Natural killer cell (primary cell): ENCODE measurements around the gene THAP5. TPM values are rescaled to one million over a fixed set of nuclear protein-coding genes. Genes with fewer than 3 reads are reported as not detected.
A peak's percentile ranks its signal among the peaks of the same experiment; 100 is the strongest.

Experiments
- ATAC-seq, 3 donors: fragments of 150-1000 bp in 2 of 3; fragments of 200-7000 bp in 1 of 3; cut with Tn5 transposase; 1 replicate in 1 of 3; 2 replicates in 2 of 3; pipeline ENCODE4 v1.10.0; 2021; ENCODE audit warnings: mild to moderate bottlenecking in 2 of 3, moderate library complexity in 2 of 3
- DNase-seq, 2 donors: peaks; one replicate each; pipeline versions ENCODE4 v3.0.0 to v3.0.0-alpha.2; 2013 to 2021; ENCODE audit warnings: mixed read lengths in 1 of 2
- H3K27ac ChIP-seq: one replicate; pipeline ENCODE4 v1.5.1; 2013; ENCODE audit warnings: mild to moderate bottlenecking, low read length
- H3K27me3 ChIP-seq: one replicate; pipeline ENCODE4 v1.6.1; 2013; ENCODE audit warnings: low read length; ENCODE audit not compliant: control insufficient read depth, insufficient read depth
- H3K36me3 ChIP-seq: one replicate; pipeline ENCODE4 v1.6.1; 2013; ENCODE audit warnings: low read length; ENCODE audit not compliant: control insufficient read depth, insufficient read depth
- H3K4me1 ChIP-seq: one replicate; pipeline ENCODE4 v1.6.1; 2013; ENCODE audit warnings: low read length; ENCODE audit not compliant: control insufficient read depth, insufficient read depth
- H3K4me3 ChIP-seq: one replicate; pipeline ENCODE4 v1.5.1; 2013; ENCODE audit warnings: low read length
- H3K9me3 ChIP-seq: one replicate; pipeline ENCODE4 v1.6.1; 2013; ENCODE audit warnings: low read length; ENCODE audit not compliant: control insufficient read depth, insufficient read depth
- H3K27ac Mint-ChIP-seq, 2 donors: one replicate each; pipeline ENCODE4 v1.8.0; 2022; ENCODE audit warnings: mild to moderate bottlenecking in 2 of 2, mixed read lengths in 2 of 2, moderate library complexity in 1 of 2
- H3K27me3 Mint-ChIP-seq, 2 donors: one replicate each; pipeline ENCODE4 v1.8.0; 2022; ENCODE audit warnings: low read depth in 2 of 2, mixed read lengths in 2 of 2
- H3K36me3 Mint-ChIP-seq: one replicate; pipeline ENCODE4 v1.8.0; 2022; ENCODE audit warnings: mixed read lengths
- H3K4me1 Mint-ChIP-seq, 2 donors: one replicate each; pipeline ENCODE4 v1.8.0; 2022; ENCODE audit warnings: mixed read lengths in 2 of 2
- H3K4me3 Mint-ChIP-seq: one replicate; pipeline ENCODE4 v1.8.0; 2022; ENCODE audit warnings: mild to moderate bottlenecking, moderate library complexity, mixed read lengths
- H3K9me3 Mint-ChIP-seq, 2 donors: one replicate each; pipeline ENCODE4 v1.8.0; 2022; ENCODE audit warnings: mixed read lengths in 2 of 2
- CTCF ChIP-seq: fragments of 200-600 bp; IDR thresholded peaks from one replicate; pipeline ENCODE4 v1.8.0; 2022; ENCODE audit warnings: antibody characterized with exemption
- WGBS: methylation state at CpG from one replicate; pipeline ENCODE4 v1.1.7; 2013; ENCODE audit warnings: missing lambda C conversion rate; ENCODE audit not compliant: insufficient coverage; 5-methylcytosine and 5-hydroxymethylcytosine counted together
- intact Hi-C: fragments of 100-400 bp; cut with micrococcal nuclease; formaldehyde crosslinking; loops from one replicate; pipeline ENCODE4 v1.14.2; 2022
- total RNA-seq, 4 donors: library from RNA; stranded (reverse); fragments of 120-200 nt in 1 of 4; gene quantifications; one replicate each; pipeline versions ENCODE4 v1.2.3 to v1.2.4, GENCODE V29; 2013 to 2022

The THAP5 gene
- total RNA-seq: 10 to 100 TPM; 13.8 to 21.0 (median 19.1) TPM
- total RNA-seq (2013): 46.6 TPM

- Histone ChIP-seq H3K27me3 (no peaks in the 10 kb centered on the region), H3K36me3 (peaks cover 32% of the 10 kb centered on the region), H3K4me1 (peaks cover 17% of the 10 kb centered on the region), H3K9me3 (no peaks in the 10 kb centered on the region), H3K27ac (peak within 1 kb of the TSS; percentile 97), H3K4me3 (peak within 1 kb of the TSS; percentile 87)
- DNase-seq (peak; percentile 98 to 100), ATAC-seq (peak; percentile 87 to 96 (median 88))
- H3K4me1 Mint-ChIP-seq: peaks cover 47 to 56% of the 10 kb centered on the region in 2 donors
- H3K27ac Mint-ChIP-seq: peak within 1 kb of the TSS; percentile 98 to 100
- no peaks in the 10 kb centered on the region for H3K9me3 Mint-ChIP-seq
- no peaks in the 10 kb centered on the region for H3K27me3 Mint-ChIP-seq
- intact Hi-C loops: loop anchor here (1.0 to 2.0 kb wide), 2 partner anchors 43 to 825 kb away; partner anchors contain the start of genes CBLL1 and PNPLA8
- under 1% methylated on average over 65 of the region's 65 CpGs for WGBS
- H3K36me3 Mint-ChIP-seq: no peaks in the 10 kb centered on the region
- peak within 1 kb of the TSS; percentile 94 for H3K4me3 Mint-ChIP-seq
- TF ChIP-seq CTCF: no peak
These were observed at the start of gene THAP5, which contains the start of gene DNAJB9 for GRCh38 chr7:108569381-108570145. Gene THAP5 (minus strand): TSS chr7:108569706. CDS start chr7:108569569, 137 bp downstream. Gene DNAJB9 (plus strand): TSS chr7:108569874. CDS start chr7:108571727, 1,853 bp downstream.

GRCh38 chr7:108618056-108618455 is 48.5 kb upstream of the THAP5 start:
- H3K4me3 ChIP-seq: no peak overlapping the region
- H3K27me3 ChIP-seq: no peaks in the 10 kb centered on the region
- ATAC-seq (no peak), DNase-seq (no peak)
- no peak overlapping the region for H3K4me3 Mint-ChIP-seq
- no peak overlapping the region for H3K27ac ChIP-seq
- intact Hi-C loops: no loop called here
- no peaks in the 10 kb centered on the region for H3K36me3 Mint-ChIP-seq
- H3K4me1 Mint-ChIP-seq: no peaks in the 10 kb centered on the region
- H3K27me3 Mint-ChIP-seq: peaks cover 4 to 24% of the 10 kb centered on the region in 2 donors
- TF ChIP-seq CTCF: no peak
- no peaks in the 10 kb centered on the region for H3K4me1 ChIP-seq
- no peaks in the 10 kb centered on the region for H3K9me3 ChIP-seq
- no peaks in the 10 kb centered on the region for H3K36me3 ChIP-seq
- H3K9me3 Mint-ChIP-seq: no peaks in the 10 kb centered on the region
- H3K27ac Mint-ChIP-seq: no peak overlapping the region
- 93% methylated on average over 3 of the region's 3 CpGs for WGBS

GRCh38 chr7:108614896-108615295 is 45.4 kb upstream of the THAP5 start:
- H3K4me3 Mint-ChIP-seq: no peak overlapping the region
- intact Hi-C loops: no loop called here
- no peaks in the 10 kb centered on the region for H3K4me1 Mint-ChIP-seq
- Histone ChIP-seq H3K4me1 (no peaks in the 10 kb centered on the region), H3K9me3 (no peaks in the 10 kb centered on the region), H3K36me3 (no peaks in the 10 kb centered on the region), H3K4me3 (no peak overlapping the region), H3K27ac (no peak overlapping the region), H3K27me3 (no peaks in the 10 kb centered on the region)
- H3K27me3 Mint-ChIP-seq: peaks cover 0 to 10% of the 10 kb centered on the region in 2 donors
- no peak for TF ChIP-seq CTCF
- no peaks in the 10 kb centered on the region for H3K9me3 Mint-ChIP-seq
- ATAC-seq: no peak
- H3K36me3 Mint-ChIP-seq: no peaks in the 10 kb centered on the region
- WGBS: 90% methylated on average over 3 of the region's 3 CpGs
- DNase-seq: no peak
- no peak overlapping the region for H3K27ac Mint-ChIP-seq
